GM21529 (cell line): ENCODE data around the gene CCR5AS.
"Not testable (repeated sequence)": the region's sequence is repeated elsewhere in the genome, so short reads cannot be mapped to it uniquely, and the experiment has no call there.

Source experiments
- ATAC-seq: cut with Tn5 transposase; IDR thresholded peaks from one replicate; pipeline ENCODE4 v1.9.1; 2021; ENCODE audit not compliant: unreplicated experiment

Gene CCR5AS

DNA sequence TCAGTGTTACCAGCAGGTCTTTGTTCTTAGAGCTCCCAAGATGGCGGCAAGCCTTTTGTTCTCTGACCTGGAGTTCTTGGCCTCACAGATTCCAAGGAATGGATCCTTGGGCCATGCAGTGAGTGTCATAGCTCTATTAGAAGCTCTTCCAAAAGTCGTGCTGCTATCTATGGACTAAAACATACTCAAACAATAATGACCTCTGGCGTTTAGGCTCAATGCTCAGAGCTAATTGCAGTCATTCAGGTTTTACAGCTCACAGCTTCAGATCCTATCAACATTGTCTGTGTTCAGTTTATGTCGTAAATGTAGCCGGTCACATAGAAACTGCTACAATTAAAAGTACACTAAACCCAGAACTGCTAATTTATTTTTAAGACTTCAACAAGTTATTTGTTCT is 22.4 kb upstream of the CCR5AS start:
- no peak for ATAC-seq

DNA sequence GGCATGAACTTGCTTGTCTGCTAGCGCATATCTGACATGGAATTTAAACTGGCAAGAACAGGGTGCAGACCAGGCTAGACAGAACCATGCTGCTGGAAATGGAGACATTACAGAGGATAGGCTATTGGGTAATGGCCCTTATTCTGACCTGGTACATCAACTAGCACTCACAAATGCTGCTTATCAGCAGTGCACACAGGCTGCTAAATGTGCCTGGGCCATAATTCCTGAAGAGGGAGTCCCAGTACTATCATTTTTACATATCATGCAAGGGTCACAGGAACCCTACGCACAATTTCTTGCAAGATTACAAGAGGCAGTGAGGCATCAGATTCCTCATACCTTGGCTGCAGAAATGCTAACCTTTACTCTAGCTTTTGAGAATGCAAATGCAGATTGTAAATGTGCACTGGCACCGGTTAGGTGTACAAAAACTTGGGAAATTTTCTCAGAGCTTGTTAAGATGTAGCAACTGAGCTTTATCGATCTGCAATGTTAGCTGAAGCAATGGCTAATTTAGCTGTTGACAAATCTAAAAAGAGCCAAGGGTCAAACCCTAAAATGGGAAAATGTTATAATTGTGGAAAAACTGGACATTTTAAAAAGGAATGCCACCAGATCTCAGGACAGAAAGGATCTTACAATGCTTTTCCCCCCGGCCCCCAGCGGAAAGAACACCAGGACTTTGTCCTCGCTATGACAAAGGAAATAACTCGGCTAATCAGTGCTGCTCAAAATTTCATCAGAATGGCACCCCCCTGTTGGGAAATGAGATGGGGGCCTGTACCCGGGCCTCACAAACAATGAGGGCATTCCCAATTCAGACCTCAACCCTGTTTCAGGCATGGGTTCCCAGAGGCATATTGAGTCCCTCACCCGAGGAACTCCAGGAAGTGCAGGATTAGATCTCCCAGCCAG is 21.3 kb upstream of the CCR5AS start:
- no peak for ATAC-seq

DNA sequence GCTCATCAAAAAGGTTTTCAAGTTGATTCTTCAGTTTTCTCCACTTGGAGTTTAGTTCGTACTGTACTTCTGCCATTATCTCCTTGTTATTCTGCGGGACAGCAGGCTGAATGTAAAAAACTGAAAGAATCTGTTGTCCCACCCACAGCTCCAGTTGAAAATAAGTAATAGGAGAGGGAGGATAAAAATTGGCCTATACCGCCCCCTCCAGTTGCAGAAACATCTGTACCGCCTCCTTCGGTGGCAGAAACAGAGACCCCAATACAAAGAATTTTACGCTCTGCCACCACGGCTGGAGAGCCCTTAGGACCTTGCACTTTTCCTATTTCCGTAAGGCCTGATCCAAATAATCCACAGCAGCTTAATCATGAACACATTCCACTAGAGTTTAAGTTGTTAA is 20.5 kb upstream of the CCR5AS start:
- ATAC-seq = not testable (repeated sequence)

- not testable (repeated sequence) for ATAC-seq
Measured at GRCh38 chr3:46426476-46426875, 19.6 kb upstream of the CCR5AS start.

DNA sequence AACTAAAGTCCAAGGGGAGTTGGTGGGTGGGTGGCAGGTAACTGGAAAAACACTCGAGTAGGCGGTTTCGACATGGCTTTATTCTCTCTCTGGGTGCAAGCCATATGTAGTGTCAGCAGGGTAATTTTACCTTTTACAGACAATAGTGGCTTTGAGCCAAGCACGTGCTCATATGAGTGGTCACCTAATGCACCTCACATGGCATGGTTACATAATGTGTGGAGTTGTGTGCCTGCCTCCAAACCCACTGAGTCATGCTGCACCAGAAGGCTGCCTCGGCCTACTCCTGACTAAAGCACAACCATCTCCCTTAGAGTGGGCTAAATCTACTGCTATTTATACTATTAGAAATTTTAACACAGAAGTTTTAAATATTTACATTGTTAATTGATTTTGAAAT is 16.7 kb upstream of the CCR5AS start:
- no peak for ATAC-seq

GRCh38 chr3:46422617-46423016 is 15.8 kb upstream of the CCR5AS start:
- ATAC-seq = no peak

GRCh38 chr3:46420931-46421330 is 14.1 kb upstream of the CCR5AS start:
- no peak for ATAC-seq

DNA sequence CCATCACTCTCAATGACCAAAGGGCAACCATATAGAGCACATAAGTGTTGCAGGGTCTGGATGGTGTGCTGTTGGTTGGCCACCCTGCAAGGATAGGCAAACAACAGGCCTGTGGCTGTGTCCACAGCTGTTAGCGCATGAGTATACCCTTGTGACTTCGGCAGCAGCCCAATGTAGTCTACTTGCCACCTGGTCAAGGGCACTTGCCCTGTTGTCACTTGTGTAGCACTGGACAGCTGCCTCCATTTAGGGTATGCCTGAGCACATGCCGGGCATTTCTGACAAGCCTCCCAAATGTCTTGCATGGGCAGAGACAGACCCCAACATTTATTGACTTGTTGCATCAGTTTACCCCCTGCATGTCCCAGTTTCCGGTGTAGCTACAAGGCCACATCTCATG is 12.9 kb upstream of the CCR5AS start:
- ATAC-seq = no peak

DNA sequence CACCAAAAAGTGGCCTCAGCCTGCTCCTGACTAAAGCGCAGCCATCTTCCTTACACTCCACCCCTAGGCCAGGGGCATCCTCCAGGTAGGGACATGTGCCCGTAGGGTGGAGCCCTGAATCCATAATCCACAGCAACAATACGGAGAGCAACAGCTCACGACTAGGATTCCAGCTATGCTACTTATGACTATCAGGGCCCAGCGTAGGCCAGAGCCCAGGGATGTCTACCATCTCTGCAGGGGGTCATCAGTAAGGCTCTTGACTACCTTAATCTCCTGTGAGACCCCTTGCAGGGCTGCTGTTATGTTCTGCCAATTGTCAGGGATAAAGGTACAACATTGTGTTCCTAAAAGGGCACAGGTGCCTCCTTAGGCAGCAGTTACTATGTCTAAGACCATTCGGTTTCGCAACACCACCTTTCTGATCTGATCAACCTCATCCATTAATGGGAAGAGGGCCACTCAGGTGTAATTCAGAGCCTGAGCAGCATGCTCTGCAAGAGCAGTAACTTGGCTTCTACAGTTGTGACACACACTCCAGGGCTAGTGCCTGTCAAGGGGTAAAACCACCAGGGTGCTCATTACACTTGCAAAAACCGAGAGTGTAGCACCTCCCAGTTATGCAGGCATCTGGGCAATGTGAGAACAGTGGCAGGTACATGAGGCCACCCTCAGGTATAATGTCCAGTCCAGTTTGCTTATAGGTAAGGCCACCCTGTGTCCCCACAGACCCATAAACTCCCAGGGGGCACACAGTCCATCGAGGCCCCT is 11.2 kb upstream of the CCR5AS start:
- no peak for ATAC-seq

- no peak for ATAC-seq
Measured at GRCh38 chr3:46416811-46417510, 10.1 kb upstream of the CCR5AS start.

DNA sequence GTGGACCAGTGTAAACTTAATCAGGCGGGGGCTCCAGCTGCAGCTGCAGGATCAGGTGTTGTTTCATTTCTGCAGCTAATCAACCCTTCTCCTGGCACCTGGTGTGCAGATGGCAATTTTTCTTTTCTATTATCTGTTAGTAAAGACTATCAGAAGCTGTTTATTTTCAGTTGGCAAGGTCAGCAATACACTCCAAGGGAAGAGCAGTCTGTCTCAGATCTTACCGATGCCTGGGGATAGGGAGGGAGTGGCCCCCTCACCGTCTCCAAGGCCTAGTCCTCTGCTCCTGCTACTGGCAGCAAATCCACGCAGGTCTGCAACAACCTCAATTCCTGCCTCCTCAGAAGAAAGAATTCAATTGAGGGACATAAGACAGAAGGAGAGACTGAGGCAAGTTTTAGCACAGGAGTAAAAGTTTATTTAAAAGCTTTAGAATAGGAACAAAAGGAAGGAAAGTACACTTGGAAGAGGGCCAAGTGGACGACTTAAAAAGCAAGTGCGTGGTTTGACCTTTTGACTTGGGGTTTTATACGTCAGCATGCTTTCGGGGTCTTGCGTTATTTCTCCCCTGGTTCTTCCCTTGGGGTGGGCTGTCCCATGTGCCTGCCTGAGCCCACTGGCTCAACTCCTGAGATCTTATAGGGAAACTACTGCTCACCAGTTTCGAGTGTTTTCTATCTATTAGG is 9.4 kb upstream of the CCR5AS start:
- ATAC-seq = no peak

DNA sequence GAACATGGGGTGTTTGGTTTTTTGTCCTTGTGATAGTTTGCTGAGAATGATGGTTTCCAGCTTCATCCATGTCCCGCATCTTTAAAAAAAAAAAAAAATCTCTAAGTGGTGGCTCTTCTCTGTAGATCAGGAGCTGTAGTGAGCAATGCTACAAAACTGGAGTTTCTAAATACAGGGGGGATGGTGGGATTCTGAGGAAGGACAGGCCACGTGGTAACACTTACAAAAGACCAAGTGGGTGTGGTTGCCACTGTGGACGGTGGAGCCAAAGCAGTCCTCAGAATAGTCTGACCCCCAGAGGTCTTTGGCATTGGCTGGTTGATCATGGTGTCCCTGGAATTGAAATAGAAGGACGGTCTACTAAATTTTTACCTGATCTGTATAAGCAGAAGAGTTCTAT is 7.9 kb upstream of the CCR5AS start:
- ATAC-seq = no peak

DNA sequence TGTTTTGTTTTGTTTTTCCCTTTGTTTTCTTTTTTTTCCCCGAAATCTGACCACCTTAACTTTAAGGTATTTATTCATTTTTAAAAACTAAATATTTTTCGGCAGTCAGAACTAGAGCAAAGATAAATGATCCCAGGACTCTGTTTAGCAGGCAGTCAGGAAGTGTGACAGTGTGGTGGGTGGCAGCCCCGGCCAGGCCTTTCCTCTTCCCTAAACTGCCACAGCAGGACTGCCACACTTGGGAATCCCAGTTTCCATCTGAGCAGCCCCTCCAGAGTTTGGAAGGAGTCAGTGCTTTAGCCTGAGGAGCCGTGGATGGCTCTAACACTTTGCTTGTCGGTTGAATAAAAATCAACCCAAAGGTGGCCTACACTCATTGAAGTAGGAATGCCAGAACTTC is 7.1 kb upstream of the CCR5AS start:
- ATAC-seq = no peak

DNA sequence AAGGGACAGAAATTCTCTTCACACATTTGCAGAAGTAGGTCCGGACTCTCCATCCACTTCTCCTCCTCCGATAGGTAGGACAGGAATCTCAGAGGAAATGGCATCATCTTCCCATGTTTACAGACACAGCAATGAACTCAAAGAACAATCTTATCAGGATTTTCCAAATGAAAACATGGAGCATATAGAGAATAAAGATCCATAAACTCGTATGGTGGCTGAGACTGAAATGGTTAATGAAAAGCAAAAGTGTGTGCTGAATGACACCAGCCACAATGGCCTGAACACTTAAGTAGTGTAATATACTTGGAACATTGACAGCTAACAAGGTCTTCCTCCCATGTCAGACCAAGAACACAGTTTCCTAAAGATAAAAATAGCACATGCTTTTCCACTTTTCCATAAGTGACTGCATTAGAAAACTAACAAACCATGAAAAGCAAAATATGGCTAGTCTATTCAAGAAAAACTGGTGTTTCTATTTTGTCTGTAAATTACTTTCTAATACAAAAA is 6.0 kb upstream of the CCR5AS start:
- no peak for ATAC-seq

DNA sequence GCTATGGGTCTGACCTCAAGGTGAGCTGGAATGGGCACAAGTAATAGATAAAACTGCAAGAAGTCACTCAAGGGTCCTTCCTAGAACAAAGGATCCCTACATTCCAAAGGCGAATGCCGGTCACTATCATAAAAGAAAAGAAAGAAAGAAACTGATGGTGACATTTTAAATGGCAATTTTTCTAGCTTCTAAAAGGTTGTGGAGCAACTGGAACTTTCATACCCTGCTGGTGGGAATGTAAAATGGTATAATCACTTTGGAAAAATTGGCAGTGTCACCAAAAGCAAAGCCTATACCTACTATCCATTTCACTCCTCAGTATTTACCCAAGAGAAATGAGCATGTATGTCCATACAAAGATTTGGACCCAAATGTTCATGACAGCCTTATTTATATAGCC is 4.4 kb upstream of the CCR5AS start:
- no peak for ATAC-seq

- no peak for ATAC-seq
Measured at GRCh38 chr3:46410669-46411068, 3.8 kb upstream of the CCR5AS start.

DNA sequence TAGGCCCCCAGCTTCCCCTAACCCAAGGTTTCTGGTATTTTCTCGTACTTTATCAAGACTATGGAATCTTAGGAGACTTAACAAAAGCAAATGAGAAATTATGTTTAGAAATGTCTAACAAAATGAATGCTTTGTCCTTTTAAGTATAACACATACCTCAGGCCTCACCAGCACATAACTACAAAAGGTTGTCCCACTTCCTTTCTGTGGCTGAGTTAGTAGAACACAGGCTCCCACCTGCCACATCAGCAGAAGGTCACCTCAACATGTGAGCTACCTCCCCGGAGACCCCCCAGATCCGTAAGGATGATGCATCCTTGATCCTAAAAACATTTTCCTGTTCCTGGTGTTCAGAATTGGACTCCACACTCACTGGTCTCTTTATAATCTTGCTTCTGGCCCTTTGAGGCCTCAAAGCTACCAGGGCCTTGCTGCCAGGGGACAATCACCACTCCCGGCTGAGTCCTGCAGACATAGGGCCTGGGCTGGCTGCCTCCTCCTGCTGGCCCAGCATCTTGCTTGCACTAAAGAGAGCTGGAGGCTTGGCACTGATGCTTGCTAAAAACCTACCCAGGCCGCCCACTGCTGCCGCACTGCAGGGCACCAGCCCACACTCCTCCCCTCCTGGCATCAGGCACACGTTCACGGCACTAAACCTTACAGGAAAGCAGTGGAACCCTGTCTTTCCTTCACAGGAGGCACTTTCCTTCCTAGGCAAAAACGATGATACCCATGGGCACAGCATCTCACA is 3.0 kb upstream of the CCR5AS start:
- ATAC-seq = no peak

GRCh38 chr3:46408853-46409252 is 2.0 kb upstream of the CCR5AS start:
- ATAC-seq = no peak

- no peak for ATAC-seq
Measured at GRCh38 chr3:46407970-46408369, 1.1 kb upstream of the CCR5AS start.

DNA sequence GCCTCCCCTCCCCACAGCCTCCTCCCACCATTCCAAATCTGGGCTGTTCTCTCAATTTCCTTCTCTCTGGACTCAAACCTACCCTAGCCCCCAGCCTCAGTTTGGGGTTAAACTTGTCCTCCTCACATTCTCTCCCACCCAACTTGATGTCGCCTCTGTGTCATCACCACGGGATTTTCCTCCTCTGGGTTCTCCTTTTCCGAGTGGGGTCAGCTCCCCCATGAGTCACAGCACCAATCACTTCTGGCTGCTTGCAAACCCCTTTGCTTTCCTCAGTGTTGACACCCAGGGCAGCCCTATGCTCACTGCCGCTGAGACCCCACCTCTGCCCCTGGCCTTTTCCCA is 451 bp downstream of the CCR5AS start:
- ATAC-seq = no peak
